HG02938 (cell line): ENCODE data around the gene CDK5RAP3.

Source experiments
- ATAC-seq: cut with Tn5 transposase; IDR thresholded peaks from one replicate; pipeline ENCODE4 v1.9.1; 2021; ENCODE audit warnings: mild to moderate bottlenecking, moderate library complexity; ENCODE audit not compliant: unreplicated experiment

Gene CDK5RAP3

GRCh38 chr17:48022901-48023300 lies 52.0 kb downstream of the CDK5RAP3 start:
- ATAC-seq, result no peak

GRCh38 chr17:48023400-48024148 lies 52.7 kb downstream of the CDK5RAP3 start:
- no peak for ATAC-seq

- peak; percentile 4 for ATAC-seq
These were observed 53.5 kb downstream of the CDK5RAP3 start for GRCh38 chr17:48024149-48025039.

- ATAC-seq, result peak; percentile 82
These were observed 54.4 kb downstream of the CDK5RAP3 start for GRCh38 chr17:48025040-48025903.

GRCh38 chr17:48025904-48026501 lies 55.1 kb downstream of the CDK5RAP3 start:
- ATAC-seq, result no peak

- ATAC-seq, result no peak
These were observed 55.8 kb downstream of the CDK5RAP3 start for GRCh38 chr17:48026502-48027321.

GRCh38 chr17:48027322-48027981 lies 56.5 kb downstream of the CDK5RAP3 start:
- no peak for ATAC-seq

- ATAC-seq, result no peak
These were observed 57.8 kb downstream of the CDK5RAP3 start for GRCh38 chr17:48028736-48029135.

GRCh38 chr17:48030531-48030930 lies 59.6 kb downstream of the CDK5RAP3 start:
- ATAC-seq, result no peak
